K562 (cell line): ENCODE measurements around the gene ZSCAN12. TPM values are rescaled to one million over a fixed set of nuclear protein-coding genes. Genes with fewer than 3 reads are reported as not detected.
A peak's percentile ranks its signal among the peaks of the same experiment; 100 is the strongest.

Experiments
- BRCA1 ChIP-seq, 2 experiments: fragments of 450-650 bp in 1 of 2; sonication (generic) in 1 of 2; formaldehyde crosslinking in 1 of 2; IDR thresholded peaks; 2 replicates each; pipeline versions ENCODE4 v1.5.0 to v1.6.1; 2017 to 2020; ENCODE audit warnings: mild to moderate bottlenecking in 1 of 2, missing genetic modification reagents in 1 of 2
- ELK3 ChIP-seq: fragments of 450-650 bp; formaldehyde crosslinking; IDR thresholded peaks from 2 replicates; pipeline ENCODE4 v1.4.0; 2020; ENCODE audit warnings: mild to moderate bottlenecking
- ETV1 ChIP-seq: fragments of 450-650 bp; conservative IDR thresholded peaks from 2 replicates; pipeline ENCODE4 v1.6.1; 2016; ENCODE audit warnings: missing genetic modification characterization, control low read depth, low read depth, missing compliant biosample characterization
- FIP1L1 ChIP-seq: fragments of 200-400 bp; formaldehyde crosslinking; IDR thresholded peaks from 2 replicates; pipeline ENCODE4 v1.6.1; 2018; ENCODE audit warnings: mild to moderate bottlenecking, low read depth, low read length; ENCODE audit not compliant: poor library complexity, severe bottlenecking
- HMG20A ChIP-seq: fragments of 450-650 bp; formaldehyde crosslinking; conservative IDR thresholded peaks from 2 replicates; pipeline ENCODE4 v1.4.0; 2020; ENCODE audit warnings: mild to moderate bottlenecking, mixed read lengths
- IRF2 ChIP-seq: sonication (generic); formaldehyde crosslinking; IDR thresholded peaks from 2 replicates; pipeline ENCODE4 v1.8.1; 2022; ENCODE audit warnings: mild to moderate bottlenecking, missing genetic modification reagents
- JUND ChIP-seq, 2 experiments: IDR thresholded peaks; 2 replicates in 1 of 2; 3 replicates in 1 of 2; pipeline ENCODE4 v1.6.1; 2011; ENCODE audit warnings: borderline replicate concordance in 2 of 2, low read depth in 2 of 2, low read length in 2 of 2, improper control_type of control experiment in 1 of 2, missing biosample characterization in 1 of 2, missing genetic modification characterization in 1 of 2, missing genetic modification reagents in 1 of 2
- KAT7 ChIP-seq: sonication (generic); formaldehyde crosslinking; IDR thresholded peaks from 2 replicates; pipeline ENCODE4 v1.8.0; 2022; ENCODE audit warnings: missing genetic modification reagents, mild to moderate bottlenecking, borderline replicate concordance
- MCM7 ChIP-seq, 2 experiments: fragments of 450-650 bp; IDR thresholded peaks; 2 replicates each; pipeline ENCODE4 v1.6.1; 2016 to 2018
- NFATC3 ChIP-seq: fragments of 450-650 bp; IDR thresholded peaks from 2 replicates; pipeline ENCODE4 v1.6.1; 2017; ENCODE audit warnings: mild to moderate bottlenecking
- PCBP2 ChIP-seq: fragments of 200-400 bp; formaldehyde crosslinking; IDR thresholded peaks from 2 replicates; pipeline ENCODE4 v1.6.1; 2018; ENCODE audit warnings: low read length, low read depth, mild to moderate bottlenecking, moderate library complexity; ENCODE audit not compliant: poor library complexity, severe bottlenecking
- RNF2 ChIP-seq: sonication (generic); IDR thresholded peaks from 2 replicates; pipeline ENCODE4 v1.6.1; 2016
- TEAD4 ChIP-seq, 2 experiments: sonication (generic) in 1 of 2; formaldehyde crosslinking in 1 of 2; IDR thresholded peaks; 2 replicates each; pipeline versions ENCODE4 v1.6.1 to v1.8.0; 2012 to 2022; ENCODE audit warnings: borderline replicate concordance in 1 of 2, inconsistent platforms in 1 of 2, low read length in 1 of 2, mild to moderate bottlenecking in 1 of 2, missing genetic modification reagents in 1 of 2
- ZBTB7A ChIP-seq: IDR thresholded peaks from 2 replicates; pipeline ENCODE4 v1.6.1; 2011; ENCODE audit warnings: low read depth, mild to moderate bottlenecking, low read length, moderate library complexity, borderline replicate concordance; ENCODE audit not compliant: control insufficient read depth
- ZNF3 ChIP-seq: fragments of 250-450 bp; sonication (Bioruptor Pico); IDR thresholded peaks from 2 replicates; pipeline ENCODE4 v1.5.0; 2021; ENCODE audit warnings: mild to moderate bottlenecking, moderate library complexity
- ZNF655 ChIP-seq: fragments of 250-450 bp; sonication (Bioruptor Pico); IDR thresholded peaks from 2 replicates; pipeline ENCODE4 v1.5.0; 2021
- polyA plus RNA-seq, 8 experiments: library from polyadenylated mRNA; depleted of rRNA in 4 of 8; stranded (reverse) in 5 of 8; unstranded in 3 of 8; fragments of >200 nt; fragmentation: Nextera tagmentation in 2 of 8; fragmentation: Illumina TruSeq in 1 of 8; extraction: Ambion mirVana in 2 of 8; extraction: Trizol in 1 of 8; gene quantifications; 2 replicates each; pipeline versions ENCODE4 v1.2.1 to v1.2.3, GENCODE V29; 2011 to 2014; ENCODE audit warnings: inconsistent platforms in 1 of 8, missing spikeins in 1 of 8
- total RNA-seq, 7 experiments: library from RNA; depleted of rRNA in 6 of 7; stranded (reverse); fragments of >200 nt in 6 of 7; fragmentation: Illumina TruSeq in 2 of 7; extraction: Trizol in 2 of 7; gene quantifications; 2 replicates each; pipeline versions ENCODE4 v1.2.1 to v1.2.3, GENCODE V29; 2011 to 2021; ENCODE audit warnings: low replicate concordance in 1 of 7
- TF ChIP-seq, protein P1 (sequence below): fragments of 250-450 bp; sonication (Bioruptor Pico); IDR thresholded peaks from 2 replicates; pipeline ENCODE4 v1.8.0; 2021; ENCODE audit warnings: borderline replicate concordance, mild to moderate bottlenecking, moderate library complexity; ENCODE audit not compliant: poor library complexity, severe bottlenecking
- TF ChIP-seq, protein P2 (sequence below): fragments of 450-650 bp; IDR thresholded peaks from 2 replicates; pipeline ENCODE4 v1.6.1; 2016; ENCODE audit warnings: mild to moderate bottlenecking
- TF ChIP-seq, protein P3 (sequence below): fragments of 250-450 bp; sonication (Bioruptor Pico); IDR thresholded peaks from 2 replicates; pipeline ENCODE4 v1.4.0; 2020

ZSCAN12 gene
- total and polyA plus RNA-seq, 9 of the 15 experiments (the other 6 are each of a cell fraction or from before 2014, with no cell fraction given), result 2.5 to 19.6 (median 12.5) TPM

- TF ChIP-seq ELK3 (CRISPR knock-in tag), result no peak
- TF ChIP-seq IRF2, result no peak
- no peak for TF ChIP-seq FIP1L1
- TF ChIP-seq RNF2, result peak; percentile 80
- TF ChIP-seq, protein P1, sequence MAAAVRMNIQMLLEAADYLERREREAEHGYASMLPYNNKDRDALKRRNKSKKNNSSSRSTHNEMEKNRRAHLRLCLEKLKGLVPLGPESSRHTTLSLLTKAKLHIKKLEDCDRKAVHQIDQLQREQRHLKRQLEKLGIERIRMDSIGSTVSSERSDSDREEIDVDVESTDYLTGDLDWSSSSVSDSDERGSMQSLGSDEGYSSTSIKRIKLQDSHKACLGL (CRISPR knock-in tag), result no peak
- TF ChIP-seq BRCA1 (IDR thresholded peaks at IDR 0.05), result no peak
- TF ChIP-seq BRCA1 (CRISPR knock-in tag; IDR thresholded peaks at IDR 0.05), result no peak
- TF ChIP-seq TEAD4 (IDR thresholded peaks at IDR 0.05; ENCODE audit: low read length), result peak; percentile 87
- no peak for TF ChIP-seq TEAD4 (CRISPR knock-in tag; IDR thresholded peaks at IDR 0.05; ENCODE audit: borderline replicate concordance)
- TF ChIP-seq MCM7 (IDR thresholded peaks at IDR 0.05), result 0 out of 4 replicates have a peak, but pooled peaks of 1 of the 2 experiments have one; percentile 66
- TF ChIP-seq ETV1 (tag), result peak; percentile 44
- no peak for TF ChIP-seq ZBTB7A
- TF ChIP-seq, protein P2, sequence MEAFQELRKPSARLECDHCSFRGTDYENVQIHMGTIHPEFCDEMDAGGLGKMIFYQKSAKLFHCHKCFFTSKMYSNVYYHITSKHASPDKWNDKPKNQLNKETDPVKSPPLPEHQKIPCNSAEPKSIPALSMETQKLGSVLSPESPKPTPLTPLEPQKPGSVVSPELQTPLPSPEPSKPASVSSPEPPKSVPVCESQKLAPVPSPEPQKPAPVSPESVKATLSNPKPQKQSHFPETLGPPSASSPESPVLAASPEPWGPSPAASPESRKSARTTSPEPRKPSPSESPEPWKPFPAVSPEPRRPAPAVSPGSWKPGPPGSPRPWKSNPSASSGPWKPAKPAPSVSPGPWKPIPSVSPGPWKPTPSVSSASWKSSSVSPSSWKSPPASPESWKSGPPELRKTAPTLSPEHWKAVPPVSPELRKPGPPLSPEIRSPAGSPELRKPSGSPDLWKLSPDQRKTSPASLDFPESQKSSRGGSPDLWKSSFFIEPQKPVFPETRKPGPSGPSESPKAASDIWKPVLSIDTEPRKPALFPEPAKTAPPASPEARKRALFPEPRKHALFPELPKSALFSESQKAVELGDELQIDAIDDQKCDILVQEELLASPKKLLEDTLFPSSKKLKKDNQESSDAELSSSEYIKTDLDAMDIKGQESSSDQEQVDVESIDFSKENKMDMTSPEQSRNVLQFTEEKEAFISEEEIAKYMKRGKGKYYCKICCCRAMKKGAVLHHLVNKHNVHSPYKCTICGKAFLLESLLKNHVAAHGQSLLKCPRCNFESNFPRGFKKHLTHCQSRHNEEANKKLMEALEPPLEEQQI, result peak; percentile 13
- TF ChIP-seq HMG20A (CRISPR knock-in tag), result no peak
- TF ChIP-seq ZNF655 (CRISPR knock-in tag), result no peak
- 0 out of 2 replicates have a peak, but pooled peaks have one; percentile 45 for TF ChIP-seq KAT7
- TF ChIP-seq PCBP2, result no peak
- TF ChIP-seq ZNF3 (CRISPR knock-in tag), result peak; percentile 43; the same call in 1 of the 2 replicates
- TF ChIP-seq NFATC3, result no peak; the same call in 1 of the 2 replicates
- peak; percentile 60; the same call in 1 of the 2 replicates for TF ChIP-seq JUND (IDR thresholded peaks at IDR 0.05; ENCODE audit: borderline replicate concordance, low read depth, low read length)
- TF ChIP-seq JUND (tag; IDR thresholded peaks at IDR 0.05; ENCODE audit: borderline replicate concordance, low read depth, low read length), result peak; percentile 84; the same call in 2 of the 3 replicates
- TF ChIP-seq, protein P3, sequence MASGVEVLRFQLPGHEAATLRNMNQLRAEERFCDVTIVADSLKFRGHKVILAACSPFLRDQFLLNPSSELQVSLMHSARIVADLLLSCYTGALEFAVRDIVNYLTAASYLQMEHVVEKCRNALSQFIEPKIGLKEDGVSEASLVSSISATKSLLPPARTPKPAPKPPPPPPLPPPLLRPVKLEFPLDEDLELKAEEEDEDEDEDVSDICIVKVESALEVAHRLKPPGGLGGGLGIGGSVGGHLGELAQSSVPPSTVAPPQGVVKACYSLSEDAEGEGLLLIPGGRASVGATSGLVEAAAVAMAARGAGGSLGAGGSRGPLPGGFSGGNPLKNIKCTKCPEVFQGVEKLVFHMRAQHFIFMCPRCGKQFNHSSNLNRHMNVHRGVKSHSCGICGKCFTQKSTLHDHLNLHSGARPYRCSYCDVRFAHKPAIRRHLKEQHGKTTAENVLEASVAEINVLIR (CRISPR knock-in tag), result peak; percentile 75
Observed at GRCh38 chr6:28336284-28337120, 63.0 kb downstream of the ZSCAN12 start (continued).
